Mammary epithelial cell (primary cell): Measurements from ENCODE around the gene HAAO.

Experiments used
- CTCF ChIP-seq, 2 donors: IDR thresholded peaks in 1 of 2; conservative IDR thresholded peaks in 1 of 2; 2 replicates each; pipeline ENCODE4 v1.5.1; 2011 to 2012; ENCODE audit warnings: inconsistent platforms in 2 of 2, low read length in 2 of 2, mild to moderate bottlenecking in 2 of 2, control low read depth in 1 of 2, low read depth in 1 of 2; ENCODE audit not compliant: insufficient read depth in 1 of 2; ENCODE audit errors: extremely low read depth in 1 of 2
- EZH2 ChIP-seq: IDR thresholded peaks from 2 replicates; pipeline ENCODE4 v1.6.1; 2012; ENCODE audit warnings: low read length, inconsistent platforms, borderline replicate concordance

- no peak for TF ChIP-seq EZH2
- TF ChIP-seq CTCF (conservative IDR thresholded peaks at IDR 0.05 in 1 of 2, IDR thresholded peaks at IDR 0.05 in 1 of 2; ENCODE audit: extremely low read depth in 1 of 2, insufficient read depth in 1 of 2, low read depth in 1 of 2, low read length in 2 of 2), result no peak
These were observed 16.9 kb upstream of the HAAO start for GRCh38 chr2:42809131-42809818.
